GM18511 (cell line): ENCODE results near the gene FERMT1.
"Not testable (repeated sequence)": the region's sequence is repeated elsewhere in the genome, so short reads cannot be mapped to it uniquely, and the experiment has no call there.

Source experiments
- ATAC-seq: cut with Tn5 transposase; IDR thresholded peaks from one replicate; pipeline ENCODE4 v1.9.1; 2021; ENCODE audit warnings: mild to moderate bottlenecking, moderate library complexity; ENCODE audit not compliant: unreplicated experiment

Gene FERMT1

DNA sequence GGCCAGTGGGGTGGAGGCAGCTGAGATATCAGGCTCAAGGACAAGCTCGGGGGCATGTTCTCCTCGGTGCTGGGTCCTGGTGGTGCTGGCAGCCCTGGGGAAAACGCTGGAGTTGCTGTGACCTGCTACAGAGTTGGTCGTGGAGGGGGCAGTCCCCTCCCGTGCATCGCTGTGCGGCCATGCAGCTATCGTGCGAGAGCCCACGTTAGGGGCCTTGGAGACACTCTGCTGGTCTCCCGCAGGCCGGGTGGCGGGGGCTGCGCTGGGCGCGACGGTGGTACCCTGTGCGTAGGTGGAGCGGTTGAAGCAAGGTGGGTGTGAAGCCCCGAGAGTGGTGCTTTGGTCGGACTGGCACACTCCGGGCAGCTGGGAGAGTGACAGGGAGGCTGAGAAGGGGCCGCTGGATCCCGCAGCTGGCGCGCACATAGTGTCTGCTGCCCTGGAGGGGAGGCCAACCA, 81.0 kb downstream of the FERMT1 start:
- ATAC-seq: no peak

DNA sequence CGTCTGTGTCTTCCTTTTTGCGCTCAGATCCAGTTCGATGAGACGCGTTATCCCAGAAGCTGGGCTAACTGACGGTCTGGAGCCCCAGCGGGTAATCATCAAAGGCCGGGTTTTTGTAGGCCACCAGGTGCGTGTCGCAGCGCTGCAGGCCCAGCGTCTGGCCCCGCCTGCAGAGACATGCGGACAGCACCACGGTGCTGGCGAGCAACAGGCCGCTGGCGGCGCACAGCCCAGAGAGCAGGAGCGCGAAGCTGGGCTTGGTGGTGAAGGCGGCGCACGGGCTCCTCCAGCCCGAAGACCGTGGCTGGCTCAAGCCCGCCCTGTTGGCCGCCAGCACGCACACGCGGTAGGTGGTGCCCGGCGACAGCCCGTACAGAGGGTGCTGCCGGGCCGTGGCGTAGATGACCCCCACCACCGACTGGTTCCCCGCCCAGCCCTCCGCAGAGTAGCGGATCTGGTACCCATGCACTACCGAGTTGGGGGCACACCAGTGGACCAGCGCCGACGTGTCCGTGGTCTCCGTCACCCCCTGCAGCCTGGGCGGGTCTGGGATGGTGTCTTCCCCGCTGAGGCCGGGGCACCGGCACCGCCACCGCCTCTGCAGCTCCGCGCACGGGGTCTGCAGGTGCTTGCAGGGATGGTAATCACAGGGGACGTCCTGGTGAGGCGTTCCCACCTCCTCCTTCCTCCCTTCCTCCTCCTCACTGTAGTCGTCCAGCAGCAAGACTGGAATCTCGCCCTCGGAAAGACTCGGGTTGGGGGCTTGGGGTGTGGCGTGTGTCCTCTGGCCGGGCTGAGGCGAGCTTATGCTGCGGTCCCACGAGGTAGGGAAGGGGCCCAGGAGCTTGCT, 81.6 kb downstream of the FERMT1 start:
- ATAC-seq: no peak

DNA sequence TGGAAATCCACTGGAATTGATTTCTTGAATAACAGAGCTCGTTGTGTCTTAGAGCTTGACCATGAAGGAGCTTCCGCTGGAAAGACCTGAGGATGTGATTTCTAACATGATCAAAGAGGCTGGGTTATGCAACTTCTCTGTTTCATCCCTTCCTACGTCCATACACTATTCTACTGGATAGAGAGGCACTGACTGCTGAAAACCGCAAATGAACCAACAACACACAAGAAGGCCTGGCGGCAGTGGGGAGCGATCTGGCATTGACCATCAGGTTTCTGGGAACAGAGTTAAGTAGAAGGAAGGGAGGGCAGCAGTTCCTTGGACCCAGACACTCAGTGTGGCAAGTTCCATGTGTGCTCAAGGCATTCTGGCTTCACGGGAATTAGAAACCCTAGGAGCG, 82.3 kb downstream of the FERMT1 start:
- no peak for ATAC-seq

DNA sequence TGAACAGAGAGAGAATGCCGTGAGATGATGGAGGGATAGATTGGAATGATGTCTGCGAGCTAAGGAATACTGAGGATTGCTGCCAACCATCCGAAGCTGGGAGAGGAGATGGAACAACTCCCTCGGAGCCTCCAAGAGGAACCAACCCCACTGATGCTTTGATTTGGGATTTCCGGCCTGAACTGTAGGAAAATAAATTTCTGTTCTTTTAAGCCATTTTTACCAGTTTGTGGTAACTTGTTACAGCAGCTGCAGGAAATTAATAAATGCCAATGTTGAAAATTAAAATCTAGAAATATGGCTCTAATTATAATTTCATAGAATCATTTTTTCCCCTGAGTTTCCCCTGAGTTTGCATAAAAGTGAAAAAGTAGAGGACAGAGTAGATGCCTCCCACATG, 83.1 kb downstream of the FERMT1 start:
- no peak for ATAC-seq

DNA sequence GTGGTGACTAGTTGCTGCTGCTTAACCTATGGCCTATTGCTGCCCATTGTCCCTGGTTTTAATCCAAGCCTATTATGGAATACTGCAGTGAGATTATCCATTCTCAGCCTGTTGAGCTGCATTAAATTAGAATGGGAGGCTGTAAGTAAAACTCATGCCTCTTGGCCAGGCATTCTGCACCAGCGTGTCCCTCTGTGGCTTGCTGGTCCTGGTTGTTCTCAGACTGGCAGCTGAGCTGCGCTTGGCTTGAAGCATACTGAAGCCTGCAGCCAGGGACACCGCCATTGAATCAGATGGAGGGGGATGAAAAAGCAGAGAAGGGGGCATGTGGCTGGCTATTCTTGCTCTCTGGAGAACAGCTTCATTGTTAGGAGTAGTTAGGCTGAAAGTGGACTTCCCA, 84.6 kb downstream of the FERMT1 start:
- no peak for ATAC-seq

DNA sequence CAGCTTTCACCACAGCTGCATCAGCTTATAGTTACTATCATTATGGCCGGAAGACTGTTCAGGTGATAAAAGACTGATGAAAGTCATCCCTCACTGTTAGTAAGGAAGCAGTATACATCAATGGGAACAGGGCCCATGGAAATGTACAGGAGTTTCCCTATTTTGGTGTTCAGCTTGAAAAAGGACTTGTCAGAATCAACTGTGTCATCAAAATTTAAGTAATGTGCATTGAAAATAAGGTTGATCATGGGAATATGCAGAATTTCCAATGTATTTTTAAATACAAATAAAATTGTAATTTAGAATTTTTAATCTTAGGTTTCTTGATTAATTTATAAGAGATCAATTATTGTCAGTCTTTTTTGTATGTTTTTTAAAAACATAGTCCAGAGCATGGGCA, 85.7 kb downstream of the FERMT1 start:
- ATAC-seq: no peak

DNA sequence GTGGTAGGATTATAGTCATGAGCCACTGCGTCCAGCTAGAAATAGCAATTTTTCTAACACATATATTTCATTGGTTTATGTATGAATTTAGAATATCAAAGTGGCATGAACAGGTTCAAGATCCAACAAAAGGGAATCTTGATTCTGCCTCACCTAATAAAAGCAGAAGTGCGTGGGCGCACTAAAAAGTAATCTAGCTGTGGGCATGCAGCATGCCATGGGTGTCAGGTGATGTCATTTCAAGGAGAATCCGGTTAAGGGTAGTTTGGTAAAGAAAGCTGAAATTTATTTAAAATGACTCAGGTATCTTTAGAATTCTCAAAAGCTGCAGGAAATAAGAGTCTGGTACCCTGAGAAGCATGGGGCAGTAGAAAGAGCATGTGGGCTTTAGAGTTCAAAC, 86.6 kb downstream of the FERMT1 start:
- no peak for ATAC-seq

DNA sequence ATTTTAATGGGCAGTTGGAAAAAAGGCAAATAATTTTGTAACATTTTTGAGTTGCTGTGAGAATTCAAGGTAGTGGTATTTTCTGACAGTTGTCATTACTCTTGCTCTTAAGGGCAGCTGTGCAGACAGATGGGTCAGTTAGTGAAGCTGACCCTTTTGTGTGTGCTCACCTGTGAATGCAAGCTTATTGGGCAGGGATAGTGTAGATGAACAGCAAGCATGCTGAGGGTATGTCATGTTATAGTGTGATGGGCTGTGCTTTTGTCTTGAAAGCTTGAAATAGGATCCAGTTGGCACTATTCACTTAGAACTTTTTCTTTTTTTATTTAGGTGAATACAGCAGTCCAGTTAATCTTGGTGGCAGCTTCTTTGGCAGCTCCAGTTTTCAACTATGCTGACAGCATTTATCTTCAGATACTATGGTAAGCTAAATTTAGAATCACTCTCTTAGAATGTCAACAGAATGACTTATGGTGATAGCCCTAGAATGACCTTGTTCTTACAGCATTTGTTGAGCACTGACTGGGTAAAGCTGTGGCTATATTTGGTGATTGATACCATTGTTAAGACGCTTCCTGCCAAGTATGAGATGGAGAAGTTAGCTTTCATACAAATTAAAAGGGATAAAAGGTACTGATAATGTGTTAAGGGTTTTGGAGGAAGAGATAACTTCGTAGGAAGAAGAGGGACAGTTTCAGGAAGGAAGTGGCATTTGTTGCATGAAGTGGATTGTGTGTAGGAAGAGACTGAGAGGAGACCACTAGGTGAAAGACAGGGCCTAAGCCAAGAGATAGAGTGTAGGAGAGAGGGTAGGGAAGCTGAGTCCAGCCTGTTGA, 88.5 kb downstream of the FERMT1 start:
- no peak for ATAC-seq

DNA sequence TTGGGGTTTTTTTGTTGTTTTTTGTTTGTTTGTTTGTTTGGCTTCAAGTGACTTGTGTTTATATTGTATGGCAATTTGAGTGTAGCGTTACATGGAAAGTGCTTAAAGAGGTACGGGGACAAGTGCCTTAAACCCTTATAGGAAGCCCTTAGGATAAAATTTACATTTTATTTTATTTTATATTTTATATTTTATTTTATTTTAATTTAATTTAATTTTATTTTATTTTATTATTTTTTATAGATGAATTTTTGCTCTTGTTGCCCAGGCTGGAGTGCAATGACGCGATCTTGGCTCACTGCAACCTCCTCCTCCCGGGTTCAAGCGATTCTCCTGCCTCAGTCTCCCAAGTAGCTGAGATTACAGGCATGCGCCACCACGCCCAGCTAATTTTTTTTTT, 89.9 kb downstream of the FERMT1 start:
- not testable (repeated sequence) for ATAC-seq

DNA sequence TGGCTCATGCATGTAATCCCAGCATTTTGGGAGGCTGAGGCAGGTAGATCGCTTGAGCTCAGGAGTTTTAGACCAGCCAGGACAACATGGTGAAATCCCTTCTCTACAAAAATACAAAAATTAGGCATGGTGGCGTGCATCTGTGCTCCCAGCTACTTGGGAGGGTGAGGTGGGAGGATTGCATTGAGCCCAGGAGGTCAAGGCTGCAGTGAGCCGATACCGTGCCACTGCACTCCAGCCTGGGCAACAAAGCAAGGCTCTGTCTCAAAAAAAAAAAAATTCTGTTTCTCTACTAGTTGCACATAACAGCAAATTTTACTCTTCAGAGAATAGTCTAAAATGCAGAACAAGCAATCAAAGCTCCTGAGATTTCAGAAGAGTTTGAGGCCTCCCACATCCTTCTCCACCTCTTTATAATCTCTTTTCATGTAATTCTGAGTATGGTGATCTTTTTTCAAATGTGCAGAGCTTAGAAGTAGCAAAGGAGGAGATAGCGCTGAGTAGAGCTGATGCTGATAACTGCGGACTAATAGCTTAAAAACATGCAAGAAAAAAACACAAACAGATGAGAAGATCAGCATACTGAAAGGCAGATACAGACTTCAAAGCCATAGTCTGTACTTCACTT, 92.3 kb downstream of the FERMT1 start:
- no peak for ATAC-seq

DNA sequence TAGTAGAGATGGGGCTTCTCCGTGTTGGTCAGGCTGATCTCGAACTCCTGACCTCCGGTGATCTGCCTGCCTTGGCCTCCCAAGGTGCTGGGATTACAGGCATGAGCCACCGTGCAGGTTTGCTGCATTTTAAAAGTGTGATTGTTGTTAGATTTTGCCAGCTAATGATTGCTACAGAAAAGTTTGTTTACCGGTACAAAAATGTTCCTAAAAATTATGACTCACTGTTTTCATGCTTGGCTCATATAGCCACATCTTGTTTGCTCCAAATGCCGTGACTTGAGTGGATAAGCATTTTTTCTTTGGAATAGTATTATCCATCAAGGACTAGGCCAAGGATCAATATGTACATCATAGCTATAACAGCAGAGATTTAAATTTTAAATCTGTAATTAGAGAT, 93.3 kb downstream of the FERMT1 start:
- no peak for ATAC-seq

DNA sequence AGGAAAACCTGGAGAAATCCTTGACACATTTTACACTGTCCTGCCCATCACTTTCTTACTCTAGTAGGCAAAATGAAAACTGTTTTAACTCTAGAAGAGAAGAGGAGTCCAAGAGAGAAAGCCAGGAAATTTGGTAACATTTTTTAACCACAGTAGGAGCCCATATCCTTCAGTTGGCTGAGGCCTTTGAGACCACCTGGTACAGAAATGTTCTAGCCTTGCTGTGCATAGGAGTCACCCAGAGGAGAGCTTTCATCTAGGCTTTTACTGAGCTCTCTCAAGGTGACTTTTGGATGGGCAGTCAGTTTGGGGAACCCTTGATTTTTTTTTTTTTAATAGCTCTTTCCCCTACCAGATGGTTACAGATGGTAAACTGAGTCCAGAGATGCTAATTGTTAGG, 94.0 kb downstream of the FERMT1 start:
- ATAC-seq: no peak

DNA sequence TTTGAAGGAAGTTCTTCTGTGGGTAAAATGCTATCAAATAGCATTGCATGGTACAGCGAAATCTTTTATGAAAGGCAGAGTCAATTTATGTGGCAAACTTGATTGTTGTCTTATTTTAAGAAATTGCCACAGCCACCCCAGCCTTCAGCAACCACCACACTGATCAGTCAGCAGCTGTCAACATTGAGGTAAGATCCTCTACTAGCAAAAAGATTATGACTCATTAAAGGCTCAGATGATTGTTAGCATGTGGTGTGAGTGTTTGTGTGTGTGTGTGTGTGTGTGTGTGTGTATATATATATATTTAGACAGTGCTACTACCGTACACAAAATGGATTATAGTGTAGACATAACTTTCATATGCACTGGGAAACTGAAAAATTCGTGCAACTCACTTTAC, 96.8 kb downstream of the FERMT1 start:
- ATAC-seq: no peak
